ENCODE data around the gene FGFR2. TPM values are rescaled to one million over a fixed set of nuclear protein-coding genes. Genes with fewer than 3 reads are reported as not detected.

Gene FGFR2
- total RNA-seq, 5 donors from 2014 or later (not counting 1 experiment from before 2014, with no cell fraction given) = 0.49 to 1.8 (median 0.70) TPM

DNA sequence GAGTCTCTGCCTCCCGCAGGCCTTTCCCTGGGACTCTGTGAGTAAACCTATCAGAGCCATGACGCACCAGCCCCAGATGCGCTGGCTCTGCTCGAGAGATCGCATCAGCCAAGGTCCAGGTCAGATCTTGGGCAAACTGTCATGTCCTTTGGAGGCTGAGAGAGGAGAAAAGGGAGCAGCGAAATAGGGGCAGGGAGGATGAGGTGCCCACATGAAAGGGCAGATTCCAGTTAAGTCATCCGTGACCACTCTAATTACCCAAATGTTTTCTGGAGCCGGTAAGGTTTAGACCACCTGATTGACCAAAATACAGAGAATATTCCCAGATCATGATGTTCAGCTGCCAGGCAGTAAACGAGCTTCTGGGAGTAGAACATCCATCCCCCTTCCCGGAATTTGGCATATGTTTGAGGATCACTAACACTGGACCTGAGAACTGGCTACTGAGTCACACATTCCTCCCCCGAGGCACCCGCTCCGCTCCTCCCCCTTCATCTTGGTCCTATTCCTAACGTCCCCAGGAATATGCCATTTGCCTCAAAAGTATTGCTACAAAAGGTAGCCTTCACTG lies 88.0 kb downstream of the FGFR2 start:
- Histone ChIP-seq H3K4me1 (ENCODE audit: control insufficient read depth in 1 of 2, extremely low read depth in 1 of 2, insufficient read depth in 2 of 2, low read length in 2 of 2) (no peaks in the 10 kb centered on the region), H3K27ac (ENCODE audit: low read length) (no peak overlapping the region), H3K36me3 (ENCODE audit: control insufficient read depth in 2 of 2, extremely low read depth in 1 of 2, insufficient read depth in 1 of 2, low read length in 1 of 2) (no peaks in the 10 kb centered on the region), H3K4me3 (ENCODE audit: control insufficient read depth in 1 of 2, extremely low read depth in 1 of 2, low read length in 1 of 2) (no peak overlapping the region), H3K9me3 (no peaks in the 10 kb centered on the region), H3K27me3 (replicated peaks in 1 of 2; ENCODE audit: control insufficient read depth in 2 of 2, extremely low read depth in 1 of 2, insufficient read depth in 2 of 2, low read length in 1 of 2) (no peaks in the 10 kb centered on the region)
- no peak overlapping the region for H3K4me3 Mint-ChIP-seq
- ATAC-seq (replicated peaks in 1 of 4) (no peak), DNase-seq (no peak)
- H3K4me1 Mint-ChIP-seq = no peaks in the 10 kb centered on the region
- 89% methylated on average over 7 of the region's 14 CpGs for WGBS (ENCODE audit: insufficient coverage)
- POLR2A ChIA-PET = no interaction called here
- peaks cover 3 to 4% of the 10 kb centered on the region in 2 donors for H3K27me3 Mint-ChIP-seq
- CTCF ChIA-PET = no interaction called here
- no peaks in the 10 kb centered on the region for H3K36me3 Mint-ChIP-seq
- H3K27ac Mint-ChIP-seq = no peak overlapping the region
- H3K9me3 Mint-ChIP-seq = no peaks in the 10 kb centered on the region

DNA sequence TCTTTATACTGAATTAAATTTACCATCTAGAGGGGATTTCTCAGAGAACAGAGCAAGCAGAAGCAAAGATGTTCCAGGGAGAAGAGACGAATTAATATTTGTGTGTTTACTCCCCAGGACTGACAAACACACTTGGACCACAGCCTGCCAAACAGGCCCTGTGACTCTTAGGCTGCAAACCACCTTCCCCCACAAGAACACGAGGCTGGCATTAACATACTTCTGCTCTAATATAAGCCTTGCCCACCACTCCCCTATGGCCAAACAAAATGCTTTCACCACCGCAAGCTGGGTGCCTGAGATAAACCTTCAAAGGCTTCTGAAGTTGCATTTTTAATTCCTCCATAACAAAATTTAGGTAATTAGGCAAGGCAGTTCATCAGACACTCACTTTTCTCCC lies 88.4 kb downstream of the FGFR2 start:
- Mint-ChIP-seq H3K4me1 (no peaks in the 10 kb centered on the region), H3K27me3 (peaks cover 3 to 4% of the 10 kb centered on the region in 2 donors), H3K9me3 (no peaks in the 10 kb centered on the region), H3K4me3 (no peak overlapping the region), H3K36me3 (no peaks in the 10 kb centered on the region), H3K27ac (no peak overlapping the region)
- Histone ChIP-seq H3K27me3 (replicated peaks in 1 of 2; ENCODE audit: control insufficient read depth in 2 of 2, extremely low read depth in 1 of 2, insufficient read depth in 2 of 2, low read length in 1 of 2) (no peaks in the 10 kb centered on the region), H3K36me3 (ENCODE audit: control insufficient read depth in 2 of 2, extremely low read depth in 1 of 2, insufficient read depth in 1 of 2, low read length in 1 of 2) (no peaks in the 10 kb centered on the region), H3K4me1 (ENCODE audit: control insufficient read depth in 1 of 2, extremely low read depth in 1 of 2, insufficient read depth in 2 of 2, low read length in 2 of 2) (no peaks in the 10 kb centered on the region), H3K27ac (ENCODE audit: low read length) (no peak overlapping the region), H3K9me3 (no peaks in the 10 kb centered on the region), H3K4me3 (ENCODE audit: control insufficient read depth in 1 of 2, extremely low read depth in 1 of 2, low read length in 1 of 2) (no peak overlapping the region)
- no peak for DNase-seq
- POLR2A ChIA-PET = no interaction called here
- CTCF ChIA-PET = no interaction called here
- 100% methylated on average over 1 of the region's 3 CpGs for WGBS (ENCODE audit: insufficient coverage)
- ATAC-seq (replicated peaks in 1 of 4) = no peak

DNA sequence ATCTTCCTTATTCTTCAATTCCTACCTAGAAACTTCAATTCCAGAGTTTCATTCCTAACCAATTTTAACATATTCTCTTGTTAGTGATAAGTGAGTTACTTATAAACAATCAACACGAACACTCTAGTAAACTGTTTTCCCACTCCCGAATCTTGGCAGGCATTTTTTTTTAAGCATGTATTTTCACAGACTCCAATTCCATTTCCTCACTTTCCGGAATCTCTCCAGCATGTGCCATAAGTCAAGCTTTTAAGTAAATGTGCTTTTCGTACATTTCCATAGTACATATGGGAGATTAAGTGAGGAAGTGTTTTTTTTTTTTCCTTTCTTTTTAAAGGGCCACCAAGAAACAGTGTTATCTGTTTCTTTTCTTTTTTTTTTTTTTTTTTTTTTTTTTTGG lies 89.1 kb downstream of the FGFR2 start:
- POLR2A ChIA-PET = no interaction called here
- no peak overlapping the region for H3K27ac Mint-ChIP-seq
- CTCF ChIA-PET = no interaction called here
- H3K4me3 Mint-ChIP-seq = no peak overlapping the region
- H3K36me3 ChIP-seq (ENCODE audit: control insufficient read depth in 2 of 2, extremely low read depth in 1 of 2, insufficient read depth in 1 of 2, low read length in 1 of 2) = no peaks in the 10 kb centered on the region
- H3K9me3 ChIP-seq = no peaks in the 10 kb centered on the region
- H3K4me1 Mint-ChIP-seq = no peaks in the 10 kb centered on the region
- ATAC-seq (replicated peaks in 1 of 4) = no peak
- H3K36me3 Mint-ChIP-seq = no peaks in the 10 kb centered on the region
- WGBS (ENCODE audit: insufficient coverage) = no CpG with 5 or more reads among the region's 4 CpGs
- H3K27me3 ChIP-seq (replicated peaks in 1 of 2; ENCODE audit: control insufficient read depth in 2 of 2, extremely low read depth in 1 of 2, insufficient read depth in 2 of 2, low read length in 1 of 2) = no peaks in the 10 kb centered on the region
- no peak for DNase-seq
- H3K9me3 Mint-ChIP-seq = no peaks in the 10 kb centered on the region
- H3K4me3 ChIP-seq (ENCODE audit: control insufficient read depth in 1 of 2, extremely low read depth in 1 of 2, low read length in 1 of 2) = no peak overlapping the region
- no peaks in the 10 kb centered on the region for H3K4me1 ChIP-seq (ENCODE audit: control insufficient read depth in 1 of 2, extremely low read depth in 1 of 2, insufficient read depth in 2 of 2, low read length in 2 of 2)
- H3K27me3 Mint-ChIP-seq = peaks cover 3 to 4% of the 10 kb centered on the region in 2 donors
- H3K27ac ChIP-seq (ENCODE audit: low read length) = no peak overlapping the region

- ATAC-seq (replicated peaks in 1 of 4) (no peak), DNase-seq (no peak)
- CTCF ChIA-PET = no interaction called here
- Mint-ChIP-seq H3K27me3 (peaks cover 0 to 3% of the 10 kb centered on the region in 2 donors), H3K4me1 (no peaks in the 10 kb centered on the region), H3K9me3 (no peaks in the 10 kb centered on the region), H3K36me3 (no peaks in the 10 kb centered on the region), H3K4me3 (no peak overlapping the region), H3K27ac (no peak overlapping the region)
- Histone ChIP-seq H3K27ac (ENCODE audit: low read length) (no peak overlapping the region), H3K4me1 (ENCODE audit: control insufficient read depth in 1 of 2, extremely low read depth in 1 of 2, insufficient read depth in 2 of 2, low read length in 2 of 2) (no peaks in the 10 kb centered on the region), H3K4me3 (ENCODE audit: control insufficient read depth in 1 of 2, extremely low read depth in 1 of 2, low read length in 1 of 2) (no peak overlapping the region), H3K9me3 (no peaks in the 10 kb centered on the region), H3K36me3 (ENCODE audit: control insufficient read depth in 2 of 2, extremely low read depth in 1 of 2, insufficient read depth in 1 of 2, low read length in 1 of 2) (no peaks in the 10 kb centered on the region), H3K27me3 (replicated peaks in 1 of 2; ENCODE audit: control insufficient read depth in 2 of 2, extremely low read depth in 1 of 2, insufficient read depth in 2 of 2, low read length in 1 of 2) (no peaks in the 10 kb centered on the region)
- WGBS (ENCODE audit: insufficient coverage) = 73% methylated on average over 2 of the region's 6 CpGs
- POLR2A ChIA-PET = no interaction called here
These were observed 94.6 kb downstream of the FGFR2 start for GRCh38 chr10:121503587-121504051.

GRCh38 chr10:121501796-121502195 lies 96.4 kb downstream of the FGFR2 start:
- Histone ChIP-seq H3K4me1 (ENCODE audit: control insufficient read depth in 1 of 2, extremely low read depth in 1 of 2, insufficient read depth in 2 of 2, low read length in 2 of 2) (no peaks in the 10 kb centered on the region), H3K27me3 (replicated peaks in 1 of 2; ENCODE audit: control insufficient read depth in 2 of 2, extremely low read depth in 1 of 2, insufficient read depth in 2 of 2, low read length in 1 of 2) (no peaks in the 10 kb centered on the region), H3K36me3 (ENCODE audit: control insufficient read depth in 2 of 2, extremely low read depth in 1 of 2, insufficient read depth in 1 of 2, low read length in 1 of 2) (no peaks in the 10 kb centered on the region), H3K27ac (ENCODE audit: low read length) (no peak overlapping the region), H3K9me3 (no peaks in the 10 kb centered on the region), H3K4me3 (ENCODE audit: control insufficient read depth in 1 of 2, extremely low read depth in 1 of 2, low read length in 1 of 2) (no peak overlapping the region)
- ATAC-seq (replicated peaks in 1 of 4) = no peak
- H3K4me3 Mint-ChIP-seq = no peak overlapping the region
- 88% methylated on average over 4 of the region's 7 CpGs for WGBS (ENCODE audit: insufficient coverage)
- H3K27me3 Mint-ChIP-seq = peaks cover 0 to 3% of the 10 kb centered on the region in 2 donors
- no peaks in the 10 kb centered on the region for H3K4me1 Mint-ChIP-seq
- POLR2A ChIA-PET = no interaction called here
- no peaks in the 10 kb centered on the region for H3K36me3 Mint-ChIP-seq
- CTCF ChIA-PET = no interaction called here
- no peak for DNase-seq
- H3K27ac Mint-ChIP-seq = no peak overlapping the region
- H3K9me3 Mint-ChIP-seq = peaks cover 0 to 3% (median 0%) of the 10 kb centered on the region in 3 donors

GRCh38 chr10:121500701-121501332 lies 97.4 kb downstream of the FGFR2 start:
- Histone ChIP-seq H3K27ac (ENCODE audit: low read length) (no peak overlapping the region), H3K9me3 (no peaks in the 10 kb centered on the region), H3K4me1 (ENCODE audit: control insufficient read depth in 1 of 2, extremely low read depth in 1 of 2, insufficient read depth in 2 of 2, low read length in 2 of 2) (no peaks in the 10 kb centered on the region), H3K27me3 (replicated peaks in 1 of 2; ENCODE audit: control insufficient read depth in 2 of 2, extremely low read depth in 1 of 2, insufficient read depth in 2 of 2, low read length in 1 of 2) (no peaks in the 10 kb centered on the region), H3K4me3 (ENCODE audit: control insufficient read depth in 1 of 2, extremely low read depth in 1 of 2, low read length in 1 of 2) (no peak overlapping the region), H3K36me3 (ENCODE audit: control insufficient read depth in 2 of 2, extremely low read depth in 1 of 2, insufficient read depth in 1 of 2, low read length in 1 of 2) (no peaks in the 10 kb centered on the region)
- Mint-ChIP-seq H3K27ac (no peak overlapping the region), H3K4me3 (no peak overlapping the region), H3K4me1 (no peaks in the 10 kb centered on the region), H3K27me3 (no peaks in the 10 kb centered on the region), H3K9me3 (peaks cover 0 to 3% (median 0%) of the 10 kb centered on the region in 3 donors), H3K36me3 (no peaks in the 10 kb centered on the region)
- ATAC-seq (replicated peaks in 1 of 4) (no peak), DNase-seq (no peak)
- CTCF ChIA-PET = no interaction called here
- POLR2A ChIA-PET = no interaction called here
- 85% methylated on average over 11 of the region's 16 CpGs for WGBS (ENCODE audit: insufficient coverage)
